GM19468 (cell line): Measurements from ENCODE around the gene BPIFB4.
"Not testable (repeated sequence)": the region's sequence is repeated elsewhere in the genome, so short reads cannot be mapped to it uniquely, and the experiment has no call there.

Experiments used
- ATAC-seq: cut with Tn5 transposase; IDR thresholded peaks from one replicate; pipeline ENCODE4 v1.9.1; 2021; ENCODE audit warnings: mild to moderate bottlenecking, moderate library complexity, moderate number of reproducible peaks; ENCODE audit not compliant: unreplicated experiment; ENCODE audit errors: extremely low read depth

BPIFB4 gene

DNA sequence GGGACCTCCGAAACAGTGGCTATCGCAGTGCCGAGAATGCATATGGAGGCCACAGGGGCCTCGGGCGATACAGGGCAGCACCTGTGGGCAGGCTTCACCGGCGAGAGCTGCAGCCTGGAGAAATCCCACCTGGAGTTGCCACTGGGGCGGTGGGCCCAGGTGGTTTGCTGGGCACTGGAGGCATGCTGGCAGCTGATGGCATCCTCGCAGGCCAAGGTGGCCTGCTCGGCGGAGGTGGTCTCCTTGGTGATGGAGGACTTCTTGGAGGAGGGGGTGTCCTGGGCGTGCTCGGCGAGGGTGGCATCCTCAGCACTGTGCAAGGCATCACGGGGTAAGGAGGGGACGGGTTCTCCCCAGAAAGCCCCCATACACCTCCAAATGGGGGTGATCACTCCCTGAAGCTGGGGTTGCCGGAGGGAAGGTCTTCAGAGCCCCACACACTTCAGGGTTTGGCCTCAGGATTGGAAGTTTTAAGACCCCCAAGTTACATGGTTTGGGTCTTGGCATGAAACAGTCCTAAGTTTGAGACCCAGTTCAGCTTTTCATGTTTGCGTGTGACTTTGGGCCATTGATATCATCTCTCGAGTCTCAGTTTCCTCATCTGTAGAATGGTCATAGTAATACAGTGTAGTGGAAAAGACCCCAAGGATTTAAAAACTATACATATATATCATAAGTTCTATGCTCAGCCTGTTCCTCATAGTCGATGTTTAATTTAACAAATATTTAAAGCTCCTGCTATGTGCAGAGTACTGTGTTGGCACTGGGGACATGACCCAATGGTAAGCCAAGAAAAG is 4.3 kb downstream of the BPIFB4 start:
- no peak for ATAC-seq

DNA sequence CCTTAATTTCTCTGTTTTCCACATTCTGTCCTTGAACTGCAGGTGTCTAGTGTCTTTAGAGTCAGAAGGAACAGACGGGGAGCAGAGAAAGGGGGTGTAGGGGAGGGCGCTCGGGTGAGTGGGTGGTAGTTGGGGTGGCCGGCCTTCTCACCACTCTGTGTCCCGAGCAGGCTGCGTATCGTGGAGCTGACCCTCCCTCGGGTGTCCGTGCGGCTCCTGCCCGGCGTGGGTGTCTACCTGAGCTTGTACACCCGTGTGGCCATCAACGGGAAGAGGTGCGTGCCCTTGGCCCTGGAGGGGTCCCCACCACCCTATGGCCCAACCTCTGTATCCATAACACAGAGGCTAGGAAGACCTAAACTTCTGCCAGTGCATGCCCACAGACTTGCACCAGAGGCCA is 5.3 kb downstream of the BPIFB4 start:
- ATAC-seq: no peak

DNA sequence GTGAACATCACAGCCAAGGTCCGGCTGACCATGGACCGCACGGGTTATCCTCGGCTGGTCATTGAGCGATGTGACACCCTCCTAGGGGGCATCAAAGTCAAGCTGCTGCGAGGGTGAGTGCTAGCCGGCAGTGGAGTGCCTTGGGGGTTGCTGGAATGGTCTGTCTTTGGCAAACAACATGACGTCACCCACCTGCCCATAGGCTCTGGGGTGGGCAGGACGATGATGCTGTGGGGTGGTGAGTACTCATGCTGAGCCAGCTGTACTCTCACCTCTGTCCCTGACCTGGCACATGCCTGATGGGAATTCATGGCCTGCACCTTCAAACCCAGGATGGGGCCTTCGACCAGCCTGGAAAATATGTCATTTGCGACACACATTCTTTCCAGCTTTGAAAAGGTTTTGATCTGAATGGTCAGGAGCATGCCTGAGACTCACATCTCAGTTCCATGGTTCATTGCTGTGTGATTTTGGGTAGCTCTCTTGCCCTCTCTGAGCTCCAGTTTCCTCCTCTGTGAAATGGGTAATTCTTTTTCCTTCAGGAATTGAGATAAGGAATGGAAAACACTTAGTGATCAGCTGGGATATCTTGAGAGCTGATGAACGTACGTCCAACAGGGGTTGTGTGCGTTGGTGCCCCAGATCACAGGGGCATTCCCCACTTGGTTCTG is 6.7 kb downstream of the BPIFB4 start:
- ATAC-seq: no peak

DNA sequence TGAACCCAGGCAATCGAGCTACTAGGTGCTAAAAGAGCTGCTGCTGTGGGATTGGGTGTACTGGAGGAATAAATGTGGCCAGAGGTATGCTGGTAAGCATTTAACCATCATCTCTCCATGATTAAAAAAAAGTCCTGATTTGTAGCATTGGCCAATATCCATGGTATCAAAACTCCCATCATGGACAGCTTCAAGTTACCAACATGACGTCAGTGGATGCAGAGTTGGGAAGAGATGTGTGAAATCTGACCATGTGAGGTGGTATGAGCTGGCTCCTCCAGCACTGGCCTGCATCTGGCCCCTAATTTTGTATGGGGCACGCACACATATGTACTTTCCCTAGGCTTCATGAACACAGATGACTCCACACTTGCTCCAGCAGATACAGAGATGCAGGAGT is 11.7 kb downstream of the BPIFB4 start:
- no peak for ATAC-seq

DNA sequence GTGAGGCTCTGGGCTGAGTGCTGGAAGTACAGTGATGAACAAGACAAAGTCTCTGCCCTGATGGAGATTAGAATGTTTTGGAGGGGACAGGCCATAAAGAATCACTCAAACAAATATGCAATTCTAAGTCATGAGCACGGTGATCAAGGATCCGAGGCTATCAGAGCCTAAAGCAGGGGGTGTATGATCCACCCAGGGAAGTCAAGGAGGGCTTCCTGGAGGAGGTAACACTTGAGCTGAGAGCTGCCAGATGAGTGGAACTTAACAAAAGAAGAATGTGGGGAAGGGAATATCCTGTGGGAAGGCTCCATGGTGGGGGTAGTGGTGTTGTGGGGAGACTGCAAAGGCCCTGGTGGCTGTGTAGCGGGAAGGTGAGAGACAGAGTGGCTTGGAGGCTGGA is 12.2 kb downstream of the BPIFB4 start:
- no peak for ATAC-seq

DNA sequence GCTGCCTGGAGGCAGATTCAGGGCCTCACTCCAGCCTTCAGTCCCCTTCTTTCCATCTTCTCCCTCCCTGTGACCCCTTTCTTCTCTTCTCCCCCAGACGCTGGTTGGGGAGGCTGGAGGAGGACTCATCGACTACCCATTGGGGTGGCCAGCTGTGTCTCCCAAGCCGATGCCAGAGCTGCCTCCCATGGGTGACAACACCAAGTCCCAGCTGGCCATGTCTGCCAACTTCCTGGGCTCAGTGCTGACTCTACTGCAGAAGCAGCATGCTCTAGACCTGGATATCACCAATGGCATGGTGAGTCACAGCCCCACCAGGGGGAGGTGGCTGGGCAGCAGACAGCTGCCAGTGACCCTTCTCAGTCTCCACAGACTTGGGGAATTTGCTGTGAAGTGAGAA is 12.9 kb downstream of the BPIFB4 start:
- ATAC-seq: no peak

DNA sequence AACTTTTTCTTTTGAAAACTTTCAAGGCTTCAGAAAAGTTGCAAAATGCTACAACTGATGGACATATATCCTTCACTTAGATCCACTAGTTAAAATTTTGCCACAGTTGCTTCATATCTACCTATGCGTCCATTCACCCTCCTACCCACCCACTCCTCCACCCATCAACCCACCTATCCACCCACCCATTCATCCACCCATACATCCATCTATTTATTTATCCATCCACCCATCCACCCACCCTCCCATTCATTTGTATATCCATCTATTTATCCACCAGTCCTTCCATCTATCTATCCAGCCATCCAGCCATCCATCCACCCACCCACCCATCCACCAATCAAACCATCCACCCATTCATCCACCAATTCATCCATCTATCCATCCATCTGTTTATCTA is 13.6 kb downstream of the BPIFB4 start:
- no peak for ATAC-seq

DNA sequence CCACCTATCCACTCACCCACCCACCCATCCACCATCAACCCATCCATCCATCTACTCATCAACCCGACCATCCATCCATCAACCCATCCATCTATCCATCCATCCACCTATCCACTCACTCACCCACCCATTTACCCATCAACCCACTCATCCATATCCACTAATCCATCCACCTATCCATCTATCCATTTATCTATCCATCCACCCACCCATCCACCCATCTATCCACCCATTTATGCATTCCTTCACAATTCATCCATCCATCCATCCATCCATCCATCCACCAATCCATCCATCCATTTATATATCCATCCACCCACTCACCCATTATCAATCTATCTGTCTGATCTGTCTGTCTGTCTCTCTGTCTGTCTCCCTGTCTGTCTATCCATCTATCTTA is 14.1 kb downstream of the BPIFB4 start:
- no peak for ATAC-seq

DNA sequence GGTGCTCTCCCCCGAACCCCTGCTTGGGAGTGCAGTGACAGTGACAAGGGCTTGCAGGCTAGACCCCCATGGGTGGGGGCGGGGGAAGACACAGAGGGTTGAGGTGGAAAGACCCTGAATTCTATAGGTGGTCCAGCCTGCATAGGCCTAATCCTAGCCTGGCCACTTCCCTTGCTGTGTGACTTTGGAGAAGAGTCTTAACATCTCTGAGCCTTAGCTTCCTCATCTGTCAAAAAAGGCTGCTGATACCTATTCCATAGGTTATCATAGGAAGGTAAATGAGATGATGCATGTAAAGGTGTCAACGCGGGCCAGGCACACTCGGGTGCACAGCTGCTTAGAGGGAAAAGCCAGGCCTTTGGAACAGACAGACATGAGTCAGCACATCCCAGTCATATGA is 15.8 kb downstream of the BPIFB4 start:
- ATAC-seq: no peak

DNA sequence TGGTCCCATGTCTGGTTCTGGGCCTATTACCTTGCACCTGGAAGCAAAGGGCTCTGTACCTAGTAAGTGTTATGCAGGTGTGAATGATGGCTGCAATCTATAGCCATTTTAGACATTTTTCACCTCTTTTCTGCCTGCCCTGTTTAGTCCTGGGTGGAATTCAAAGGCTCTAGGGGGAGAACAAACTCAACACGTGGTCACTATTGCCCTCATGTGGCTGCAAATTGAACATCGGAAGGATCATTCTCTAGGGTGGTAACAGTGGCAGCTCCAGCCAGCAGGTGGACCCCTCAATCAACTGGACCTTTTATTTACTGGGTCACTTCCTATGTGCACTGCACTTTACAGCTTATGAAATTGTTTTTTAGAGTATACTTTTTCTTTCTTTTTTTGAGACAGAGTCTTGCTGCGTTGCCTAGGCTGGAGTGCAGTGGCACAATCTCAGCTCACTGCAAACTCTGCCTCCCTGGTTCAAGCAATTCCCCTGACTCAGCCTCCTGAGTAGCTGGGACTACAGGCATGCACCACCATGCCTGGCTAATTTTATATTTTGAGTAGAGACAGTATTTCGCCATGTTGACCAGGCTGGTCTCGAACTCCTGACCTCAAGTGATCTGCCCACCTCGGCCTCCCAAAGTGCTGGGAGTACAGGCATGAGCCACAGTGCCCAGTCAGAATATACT is 16.6 kb downstream of the BPIFB4 start:
- ATAC-seq: not testable (repeated sequence)

DNA sequence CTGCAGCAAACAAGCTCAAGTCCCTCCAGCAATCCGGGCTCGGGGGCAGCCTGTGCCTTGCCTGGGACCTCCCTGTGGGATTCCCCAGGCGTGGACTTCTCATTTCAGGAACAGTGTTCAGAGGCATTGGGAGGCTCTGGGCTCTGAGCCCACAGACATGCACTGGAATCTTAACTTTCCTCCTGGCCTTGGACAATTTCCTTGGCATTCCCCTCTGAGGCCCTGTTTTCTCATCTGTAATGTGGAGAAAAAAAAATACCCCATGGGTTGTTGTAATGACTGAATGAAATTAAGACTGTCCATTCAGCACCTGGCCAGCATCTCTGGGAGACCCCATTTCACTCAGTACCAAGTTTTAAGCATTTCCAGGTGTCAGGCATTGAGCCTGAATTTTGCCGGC is 17.6 kb downstream of the BPIFB4 start:
- no peak for ATAC-seq

DNA sequence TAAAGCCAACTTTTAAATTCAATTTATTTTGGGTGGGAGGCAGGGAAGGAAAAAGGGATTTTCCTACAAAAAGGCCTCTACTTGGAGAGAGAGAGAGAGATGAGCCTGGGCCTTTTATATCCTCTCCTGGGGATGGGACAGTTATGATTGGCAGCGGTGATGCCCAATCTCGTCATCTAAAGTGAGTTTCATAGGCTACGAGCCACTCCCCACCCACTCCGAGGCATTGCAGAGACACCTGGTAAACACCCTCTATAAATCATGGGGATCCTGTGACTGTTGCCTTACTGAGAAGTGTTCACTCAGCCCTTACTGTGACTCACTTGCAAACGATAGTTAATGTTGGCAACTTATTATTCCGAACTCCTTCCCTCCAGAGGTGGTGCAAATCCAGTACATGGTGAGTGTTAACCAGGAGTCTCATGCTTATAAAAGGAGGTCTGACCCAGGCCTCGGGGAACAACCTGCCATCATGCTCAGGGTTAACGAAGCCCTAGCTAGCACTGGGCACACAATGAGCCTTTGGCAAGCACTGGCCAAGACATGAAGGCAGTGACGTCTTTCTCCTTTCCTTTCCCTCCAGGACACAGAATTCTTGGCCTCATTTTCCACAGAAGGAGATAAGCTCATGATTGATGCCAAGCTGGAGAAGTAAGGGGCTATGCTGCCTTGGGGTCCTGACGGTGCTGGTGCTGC is 20.5 kb downstream of the BPIFB4 start:
- no peak for ATAC-seq

DNA sequence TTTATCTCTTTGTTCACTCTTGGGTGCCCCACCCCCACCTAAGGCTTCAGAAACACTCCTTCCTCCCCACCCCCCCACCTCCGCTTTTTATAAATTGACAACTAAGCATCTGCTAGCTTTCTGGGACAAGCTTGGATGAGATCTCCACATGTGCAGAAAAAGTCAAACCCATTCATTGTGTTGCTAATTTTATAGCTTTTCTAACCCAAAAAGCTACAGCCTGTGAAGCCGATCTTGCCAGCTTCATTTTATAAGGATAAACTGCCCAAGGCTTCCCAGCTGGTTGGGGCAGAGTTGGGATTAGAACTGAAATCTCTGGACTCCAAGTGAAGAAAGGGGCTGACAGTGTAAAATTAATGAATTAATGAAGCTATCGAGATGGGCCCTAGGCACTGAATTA is 24.1 kb downstream of the BPIFB4 start:
- ATAC-seq: no peak

DNA sequence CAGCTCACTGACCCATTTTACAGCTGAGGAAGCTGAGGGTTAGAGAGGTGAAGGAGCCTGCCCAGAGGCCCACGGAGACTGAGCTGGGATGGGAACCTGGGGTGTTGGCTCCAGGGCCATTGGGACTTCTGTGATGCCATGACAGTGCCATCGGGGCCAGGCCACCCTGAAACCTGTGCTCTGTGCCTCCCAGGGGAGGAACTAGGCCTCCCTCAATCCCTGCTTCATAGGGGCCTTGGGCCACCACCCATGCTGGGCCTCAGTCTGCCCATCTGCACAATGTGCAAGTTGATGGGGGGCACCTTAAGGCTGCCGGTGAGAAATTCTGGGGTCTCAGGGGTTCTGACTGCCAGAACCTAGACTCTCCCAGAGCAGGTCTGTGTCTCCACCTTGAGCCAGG is 24.9 kb downstream of the BPIFB4 start:
- no peak for ATAC-seq

DNA sequence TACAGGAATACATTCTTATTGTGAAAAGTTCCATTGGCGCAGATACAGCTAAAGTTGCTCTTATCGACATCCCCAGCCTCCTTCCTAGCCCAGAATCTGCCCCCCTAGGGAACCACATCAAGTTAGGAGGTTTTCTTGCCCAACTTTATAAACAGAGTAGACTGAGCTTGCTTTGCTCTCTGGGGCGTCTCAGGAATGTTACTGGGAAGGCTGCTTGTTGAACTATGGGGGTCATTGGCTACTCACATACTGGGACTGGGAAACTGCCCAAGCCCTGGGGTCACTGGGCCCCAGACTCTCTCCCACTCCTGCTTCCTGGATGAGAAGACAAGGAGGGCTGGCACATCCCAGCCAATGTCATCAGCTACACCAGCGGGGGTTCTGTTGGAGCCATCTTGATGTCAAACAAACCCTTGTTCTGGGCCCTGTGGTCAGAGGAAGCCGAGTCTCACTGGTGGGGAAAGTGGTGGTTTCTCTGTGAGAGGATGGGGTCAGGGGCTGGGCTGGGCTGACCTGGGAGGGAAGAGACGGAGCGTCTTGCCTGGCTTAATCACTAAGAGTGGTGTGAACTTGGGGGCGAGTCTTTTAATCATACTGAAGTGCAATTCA is 26.0 kb downstream of the BPIFB4 start:
- ATAC-seq: no peak

DNA sequence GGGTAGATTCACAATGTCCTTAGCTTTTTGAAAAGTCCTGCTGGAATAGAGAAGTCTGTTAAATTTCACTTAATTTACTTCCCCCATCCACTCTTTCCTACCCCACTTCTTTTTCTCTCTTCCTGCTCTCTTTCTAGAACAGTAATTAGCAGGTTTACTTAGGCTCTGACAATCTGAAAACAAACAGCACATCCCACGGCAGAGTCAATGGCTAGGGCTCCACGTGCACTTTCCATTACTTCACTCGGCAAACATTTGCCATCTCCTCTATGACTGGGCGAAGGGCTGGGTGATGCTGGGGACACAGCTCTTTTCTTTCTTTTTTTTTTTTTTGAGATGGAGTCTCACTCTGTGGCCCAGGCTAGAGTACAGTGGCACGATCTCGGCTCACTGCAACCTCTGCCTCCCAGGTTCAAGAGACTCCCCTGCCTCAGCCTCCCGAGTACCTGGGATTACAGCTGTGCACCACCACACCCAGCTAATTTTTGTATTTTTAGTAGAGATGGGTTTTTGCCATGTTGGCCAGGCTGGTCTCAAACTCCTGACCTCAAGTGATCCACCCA is 26.7 kb downstream of the BPIFB4 start:
- not testable (repeated sequence) for ATAC-seq

DNA sequence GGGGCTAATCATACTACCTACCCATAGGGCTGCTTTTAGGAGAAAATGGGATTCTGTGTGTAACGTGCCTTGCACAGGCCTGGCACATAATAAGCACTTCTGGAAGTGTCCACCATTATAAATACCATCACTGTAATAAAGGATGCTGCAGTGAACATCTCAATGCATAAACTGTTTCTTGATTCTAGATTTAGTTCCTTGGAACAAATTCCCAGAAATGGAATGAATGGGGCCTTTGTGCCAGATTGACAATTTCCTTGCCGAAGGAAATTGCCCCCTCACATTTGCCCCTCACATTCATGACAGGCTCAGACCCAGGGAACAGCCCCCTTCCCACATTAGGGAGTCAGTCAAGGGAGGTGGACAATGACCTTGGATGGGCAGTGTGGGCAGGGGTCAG is 29.2 kb downstream of the BPIFB4 start:
- no peak for ATAC-seq

DNA sequence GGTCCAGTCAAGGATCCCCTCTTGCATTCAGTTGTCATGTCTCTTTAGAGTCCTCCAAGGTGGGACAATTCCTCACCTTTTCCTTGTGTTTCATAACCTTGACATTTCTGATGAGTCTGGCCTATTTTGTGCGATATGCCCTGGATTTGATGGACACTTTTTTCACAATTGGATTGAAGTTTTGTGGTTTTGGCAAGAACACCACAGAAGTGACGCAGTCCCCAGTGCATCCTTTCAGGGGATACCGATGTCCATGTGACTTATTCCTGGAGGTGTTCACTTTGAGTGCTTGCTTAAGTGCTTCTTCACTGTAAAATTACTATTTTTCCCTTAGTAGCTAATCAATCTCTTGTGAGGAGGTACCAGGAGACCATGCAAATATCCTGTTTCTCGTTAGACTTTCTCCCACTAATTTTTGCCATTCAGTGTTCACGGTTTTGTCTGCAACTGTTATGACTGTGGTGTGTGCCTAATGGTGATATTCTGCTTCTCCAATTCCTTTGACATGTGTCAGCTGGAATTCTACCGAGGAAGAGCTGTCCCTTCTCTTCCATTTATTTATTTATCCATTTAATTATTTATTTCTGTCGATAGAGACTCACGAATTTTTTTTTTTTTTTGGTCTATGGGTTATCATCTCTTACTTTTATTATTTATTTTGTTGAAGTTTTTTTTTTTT is 30.8 kb downstream of the BPIFB4 start:
- no peak for ATAC-seq

DNA sequence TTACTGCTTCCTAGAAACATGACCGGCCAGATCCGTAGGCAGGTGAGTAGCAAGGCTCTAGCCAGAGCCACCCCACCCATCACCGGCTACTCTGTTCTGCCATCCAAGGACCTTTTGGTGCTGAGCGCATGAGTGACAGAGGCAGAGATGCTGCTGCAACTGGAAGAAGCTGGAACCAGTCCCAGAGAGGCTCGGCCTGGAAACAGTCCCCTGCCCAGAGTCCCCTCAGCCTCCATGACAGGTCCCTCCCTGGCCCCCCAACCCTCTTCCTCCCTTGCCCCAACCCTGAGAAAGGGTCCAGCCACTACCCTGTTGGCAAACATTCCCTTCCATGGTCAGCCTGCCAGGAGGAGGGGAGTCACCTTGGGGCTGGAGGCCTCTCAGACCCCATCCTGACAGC is 31.9 kb downstream of the BPIFB4 start:
- no peak for ATAC-seq
